Calu3 (cell line): ENCODE measurements around the gene OR4D2. TPM values are rescaled to one million over a fixed set of nuclear protein-coding genes. Genes with fewer than 3 reads are reported as not detected.

Experiments used
- BruUV-seq: library from RNA; stranded (reverse); fragments of 400-500 nt; replicated peaks from 2 replicates; lab custom pipeline; 2021; lab: Mats Ljungman, UMichigan
- CTCF ChIA-PET: fragments of 300-600 bp; sonication (Branson Sonifier 250); formaldehyde crosslinking; loops from one replicate; lab custom pipeline; 2022; ENCODE audit warnings: antibody characterized with exemption; lab: Charles Lee
- DNase-seq: peaks from one replicate; pipeline ENCODE4 v3.0.0; 2022
- H3K27ac Mint-ChIP-seq: one replicate; pipeline ENCODE4 v1.8.0; 2022; ENCODE audit warnings: mixed read lengths; ENCODE audit not compliant: unreplicated experiment
- H3K27me3 Mint-ChIP-seq: one replicate; pipeline ENCODE4 v1.8.0; 2022; ENCODE audit warnings: mixed read lengths; ENCODE audit not compliant: unreplicated experiment
- H3K36me3 Mint-ChIP-seq: one replicate; pipeline ENCODE4 v1.8.0; 2022; ENCODE audit warnings: mild to moderate bottlenecking, moderate library complexity, mixed read lengths; ENCODE audit not compliant: insufficient read depth, unreplicated experiment
- H3K4me1 Mint-ChIP-seq: one replicate; pipeline ENCODE4 v1.8.0; 2022; ENCODE audit warnings: mild to moderate bottlenecking, low read depth, mixed read lengths; ENCODE audit not compliant: unreplicated experiment
- H3K4me3 Mint-ChIP-seq: one replicate; pipeline ENCODE4 v1.8.0; 2022; ENCODE audit warnings: mild to moderate bottlenecking, low read depth, moderate library complexity, mixed read lengths; ENCODE audit not compliant: unreplicated experiment
- H3K9me3 Mint-ChIP-seq: one replicate; pipeline ENCODE4 v1.8.0; 2022; ENCODE audit warnings: low read depth, mixed read lengths; ENCODE audit not compliant: unreplicated experiment
- CTCF ChIP-seq: fragments of 200-600 bp; IDR thresholded peaks from one replicate; pipeline ENCODE4 v1.8.0; 2022; ENCODE audit warnings: antibody characterized with exemption; ENCODE audit not compliant: unreplicated experiment
- intact Hi-C: fragments of 100-400 bp; cut with micrococcal nuclease; formaldehyde crosslinking; loops from one replicate; pipeline ENCODE4 v1.10.0; 2022; ENCODE audit not compliant: unreplicated experiment
- total RNA-seq: library from RNA; stranded (reverse); gene quantifications from 2 replicates; pipeline ENCODE4 v1.2.3, GENCODE V29; 2022

OR4D2 gene
- total RNA-seq, 1 experiment from 2014 or later: not detected

DNA sequence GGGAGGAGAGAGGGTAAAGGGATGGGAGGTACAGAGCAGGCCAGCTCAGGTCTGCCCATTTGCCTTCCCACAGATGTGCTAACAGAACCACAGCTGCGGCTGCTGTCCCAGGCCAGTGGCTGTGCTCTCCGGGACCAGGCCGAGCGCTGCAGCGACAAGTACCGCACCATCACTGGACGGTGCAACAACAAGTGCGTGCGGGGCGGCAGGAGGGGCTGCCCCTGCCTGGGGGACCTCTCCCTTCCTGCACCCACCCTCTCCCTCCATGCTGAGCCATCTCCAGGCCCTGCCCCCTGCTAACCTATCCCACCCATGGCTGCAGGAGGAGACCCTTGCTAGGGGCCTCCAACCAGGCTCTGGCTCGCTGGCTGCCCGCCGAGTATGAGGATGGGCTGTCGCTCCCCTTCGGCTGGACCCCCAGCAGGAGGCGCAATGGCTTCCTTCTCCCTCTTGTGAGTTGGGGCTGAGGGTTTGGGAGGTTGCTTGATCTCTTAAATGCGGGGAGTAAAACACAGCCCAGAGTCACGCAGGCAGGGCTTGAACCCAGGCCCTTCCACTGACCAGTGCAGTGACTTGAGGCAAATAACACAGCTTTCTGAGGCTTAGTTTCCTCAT lies 27.0 kb downstream of the OR4D2 start:
- peaks cover 97% of the 10 kb centered on the region for H3K27me3 Mint-ChIP-seq
- H3K4me3 Mint-ChIP-seq: no peak overlapping the region
- TF ChIP-seq CTCF: no peak
- H3K36me3 Mint-ChIP-seq: no peaks in the 10 kb centered on the region
- no peaks in the 10 kb centered on the region for H3K9me3 Mint-ChIP-seq
- DNase-seq: no peak
- no TSS peak for BruUV-seq
- H3K4me1 Mint-ChIP-seq: peaks cover 6% of the 10 kb centered on the region
- CTCF ChIA-PET: no interaction called here
- intact Hi-C loops: no loop called here
- no peak overlapping the region for H3K27ac Mint-ChIP-seq

DNA sequence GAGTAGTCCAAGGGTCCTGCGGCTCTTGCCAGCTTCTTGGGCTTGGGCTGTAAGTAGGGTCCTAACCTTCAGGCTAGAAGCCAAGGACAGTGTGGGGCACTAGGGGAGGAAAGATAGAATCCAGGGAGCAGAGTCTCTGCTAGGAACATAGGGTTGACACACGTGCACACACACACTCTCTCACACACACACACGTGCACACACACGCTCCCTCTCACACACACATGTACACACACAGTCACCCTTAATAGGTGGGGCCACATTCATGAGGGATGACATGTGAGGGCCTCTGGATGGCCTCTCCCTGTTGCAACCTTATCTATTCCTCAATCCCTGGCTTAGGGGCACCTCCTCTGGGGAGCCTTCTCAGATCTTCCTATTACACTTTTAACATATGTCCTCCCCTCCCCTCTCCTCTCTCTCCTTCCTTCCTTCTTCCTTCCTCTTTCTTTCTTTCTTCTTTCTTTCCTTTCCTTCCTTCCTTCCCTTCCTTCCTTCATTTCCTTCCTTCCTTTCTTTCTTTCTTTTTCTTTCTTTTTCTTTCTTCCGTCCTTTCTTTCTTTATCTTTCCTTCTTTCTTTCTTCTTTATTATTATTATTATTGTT lies 28.8 kb downstream of the OR4D2 start:
- no TSS peak for BruUV-seq
- Mint-ChIP-seq H3K4me3 (no peak overlapping the region), H3K9me3 (no peaks in the 10 kb centered on the region), H3K27ac (no peak overlapping the region), H3K27me3 (peaks cover 100% of the 10 kb centered on the region), H3K36me3 (no peaks in the 10 kb centered on the region), H3K4me1 (no peaks in the 10 kb centered on the region)
- TF ChIP-seq CTCF: no peak
- intact Hi-C loops: no loop called here
- CTCF ChIA-PET: no interaction called here
- no peak for DNase-seq

DNA sequence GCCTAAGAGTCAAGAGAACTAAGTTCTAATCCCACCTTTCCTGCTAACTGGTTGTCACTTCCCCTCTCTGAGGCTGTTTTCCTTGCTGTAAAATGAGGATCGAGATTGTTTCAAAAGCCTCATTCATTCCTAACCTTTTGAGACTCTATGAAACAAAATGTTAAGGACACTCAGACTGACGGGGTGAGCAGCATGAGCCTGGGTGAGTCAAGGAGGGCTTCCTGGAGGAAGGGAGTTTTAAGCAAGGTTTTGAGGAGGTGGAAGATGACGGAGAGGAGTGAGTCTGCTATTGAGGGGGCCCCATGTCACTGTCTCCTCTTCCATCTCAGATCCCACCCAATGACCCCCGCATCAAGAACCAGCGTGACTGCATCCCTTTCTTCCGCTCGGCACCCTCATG lies 29.8 kb downstream of the OR4D2 start:
- TF ChIP-seq CTCF: no peak
- no peak overlapping the region for H3K27ac Mint-ChIP-seq
- DNase-seq: no peak
- no peak overlapping the region for H3K4me3 Mint-ChIP-seq
- CTCF ChIA-PET: no interaction called here
- no peaks in the 10 kb centered on the region for H3K4me1 Mint-ChIP-seq
- no peaks in the 10 kb centered on the region for H3K36me3 Mint-ChIP-seq
- peaks cover 97% of the 10 kb centered on the region for H3K27me3 Mint-ChIP-seq
- no TSS peak for BruUV-seq
- intact Hi-C loops: no loop called here
- H3K9me3 Mint-ChIP-seq: no peaks in the 10 kb centered on the region

- DNase-seq: peak; percentile 50
- intact Hi-C loops: no loop called here
- H3K27ac Mint-ChIP-seq: no peak overlapping the region
- CTCF ChIA-PET: interaction anchor here (0.5 to 1.9 kb wide), 2 partner anchors 10 to 50 kb away, joined by 3 to 6 read pairs; no protein-coding TSS in a partner anchor
- H3K4me3 Mint-ChIP-seq: no peak overlapping the region
- TF ChIP-seq CTCF: peak; percentile 36
- no peaks in the 10 kb centered on the region for H3K36me3 Mint-ChIP-seq
- peaks cover 62% of the 10 kb centered on the region for H3K27me3 Mint-ChIP-seq
- no peaks in the 10 kb centered on the region for H3K9me3 Mint-ChIP-seq
- BruUV-seq: no TSS peak
- H3K4me1 Mint-ChIP-seq: no peaks in the 10 kb centered on the region
Measured at GRCh38 chr17:58200024-58200633, 33.3 kb downstream of the OR4D2 start.
